H54 (cell line): ENCODE measurements around the gene KCNH5.

Experiments
- DNase-seq: peaks from one replicate; pipeline ENCODE4 v3.0.0; 2011; ENCODE audit warnings: low spot score, mixed read lengths; ENCODE audit not compliant: insufficient read length
- FAIRE-seq: peaks from 3 replicates; lab custom pipeline; 2011; peaks lifted over from hg19 to GRCh38; lab: Jason Lieb, UNC
- POLR2A ChIP-seq: IDR thresholded peaks from 2 replicates; pipeline ENCODE4 v1.6.1; 2011; ENCODE audit warnings: low read depth, mild to moderate bottlenecking, low read length

Gene KCNH5

DNA sequence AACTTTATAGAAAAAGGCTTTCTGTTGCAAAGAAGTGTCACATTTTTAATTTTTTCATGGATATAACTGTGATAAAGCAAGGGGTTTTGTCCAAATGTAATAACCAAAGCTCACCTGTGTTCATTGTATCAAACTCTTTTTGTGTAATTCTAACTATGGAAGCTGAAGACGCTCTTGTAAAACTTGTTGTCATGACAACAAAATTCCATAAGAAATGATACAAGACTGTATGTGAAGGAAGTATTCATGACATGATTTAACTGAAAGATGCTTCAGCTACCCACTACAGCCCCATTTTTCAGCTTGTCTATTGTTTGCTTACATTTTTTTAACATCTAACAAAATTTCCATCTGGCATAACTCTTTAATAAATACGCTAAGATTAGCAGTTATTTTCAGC is 360.9 kb downstream of the KCNH5 start:
- FAIRE-seq = no peak
- DNase-seq = no peak
- no peak for TF ChIP-seq POLR2A

DNA sequence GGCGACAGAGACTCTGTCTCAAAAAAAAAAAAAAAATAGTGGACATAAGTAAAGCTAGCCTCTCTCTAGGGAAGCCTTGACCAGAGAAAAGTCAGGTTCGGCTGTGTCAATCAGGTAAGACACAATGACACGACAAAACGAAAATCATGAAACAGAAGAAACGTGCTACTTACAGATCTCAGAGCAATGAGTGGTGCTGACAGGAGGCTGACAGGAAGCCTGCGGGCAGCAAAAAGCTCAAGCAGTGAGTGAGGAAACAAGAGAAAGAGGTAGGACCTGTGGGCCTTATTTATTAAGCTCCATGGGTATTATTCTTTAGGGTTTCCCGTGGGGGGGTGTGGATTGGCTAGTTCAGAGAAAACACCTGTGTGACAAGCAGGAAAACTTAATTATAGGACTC is 363.1 kb downstream of the KCNH5 start:
- DNase-seq (no peak), FAIRE-seq (no peak)
- TF ChIP-seq POLR2A = no peak

DNA sequence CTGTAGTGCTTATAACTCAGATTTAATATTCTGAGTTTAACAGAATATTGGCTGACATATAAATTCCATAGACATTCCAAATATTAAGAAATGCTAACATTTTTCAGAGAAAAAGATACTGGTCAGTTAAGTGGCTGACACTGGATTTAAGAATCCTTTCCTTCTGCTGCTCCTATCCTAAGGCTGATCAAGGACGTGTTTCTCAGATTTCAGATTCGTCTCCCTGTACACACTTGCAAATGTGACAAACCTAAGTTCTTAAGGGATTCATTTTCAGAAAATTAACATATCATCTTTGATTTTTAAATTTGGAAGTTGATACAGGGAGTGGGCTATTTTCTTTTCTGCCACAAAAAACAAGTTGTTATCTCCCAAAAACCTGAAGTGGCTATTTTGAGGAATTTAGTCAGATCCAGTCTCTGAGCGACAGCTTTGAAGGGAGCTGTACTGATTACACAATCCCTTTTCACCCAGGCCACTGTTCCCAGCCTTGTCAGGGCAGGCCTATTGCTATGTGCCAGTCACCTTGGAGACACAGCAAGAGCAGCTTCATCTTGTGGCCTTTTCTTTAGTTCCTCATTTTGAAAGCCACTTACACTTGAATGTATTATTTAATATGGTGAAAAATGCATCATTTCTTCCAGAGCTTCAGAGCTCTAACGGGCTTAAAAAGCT is 370.6 kb downstream of the KCNH5 start:
- no peak for TF ChIP-seq POLR2A

DNA sequence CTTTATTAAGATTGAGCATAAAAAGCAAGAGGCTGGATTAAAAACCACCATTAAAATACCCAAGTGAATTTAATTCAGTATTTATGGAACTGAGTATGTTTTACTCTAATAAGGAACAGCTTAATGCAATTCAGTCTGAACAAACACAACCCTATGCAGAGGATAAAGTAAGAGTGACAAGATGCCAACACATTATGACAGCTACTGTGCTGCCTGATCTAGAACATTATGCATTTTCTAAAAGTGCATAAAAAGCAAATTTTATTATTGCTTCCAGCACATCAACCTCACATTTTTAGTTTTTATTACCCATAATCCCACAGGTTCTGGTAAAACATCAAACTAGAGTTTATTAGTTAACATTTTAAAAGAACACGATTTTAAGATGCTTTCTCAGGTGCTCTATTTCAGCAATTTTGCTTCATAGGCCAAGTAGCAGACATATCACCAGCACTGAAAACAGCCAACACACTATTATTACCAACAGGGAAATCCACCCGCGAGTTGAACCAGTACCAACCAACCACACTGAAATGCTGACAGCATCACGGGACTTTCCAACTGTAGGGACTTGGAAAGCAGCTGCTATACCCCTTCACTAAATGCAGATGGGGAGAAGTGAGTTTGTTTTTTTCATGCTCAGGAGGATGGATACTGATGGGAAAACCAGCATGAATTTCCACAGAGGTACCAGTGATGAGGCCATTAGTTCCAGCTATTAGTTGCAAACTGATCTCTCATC is 372.1 kb downstream of the KCNH5 start:
- no peak for TF ChIP-seq POLR2A
- FAIRE-seq (no peak), DNase-seq (no peak)

More for the DNA sequence above, 370.6 kb downstream of the KCNH5 start:
- no peak for DNase-seq
- no peak for FAIRE-seq

DNA sequence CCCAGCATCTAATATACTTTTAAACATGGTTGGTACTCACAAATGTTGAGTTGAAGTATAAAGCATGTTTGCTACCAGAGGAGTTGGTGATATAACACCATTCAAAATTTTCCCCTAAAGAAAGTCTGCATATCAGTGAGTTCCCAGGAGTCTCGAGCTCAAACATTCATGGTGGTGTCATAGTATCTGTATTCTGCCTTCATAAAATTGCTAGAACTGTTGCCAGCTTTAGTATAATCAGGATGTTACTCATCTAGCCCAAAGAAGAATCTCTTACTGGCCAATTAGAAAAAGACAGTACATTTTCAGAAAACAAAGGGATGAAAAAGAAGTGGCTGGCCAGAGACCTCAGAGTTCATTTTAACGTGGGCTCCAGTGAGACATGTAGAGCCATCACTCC is 374.7 kb downstream of the KCNH5 start:
- no peak for TF ChIP-seq POLR2A
- no peak for FAIRE-seq

DNA sequence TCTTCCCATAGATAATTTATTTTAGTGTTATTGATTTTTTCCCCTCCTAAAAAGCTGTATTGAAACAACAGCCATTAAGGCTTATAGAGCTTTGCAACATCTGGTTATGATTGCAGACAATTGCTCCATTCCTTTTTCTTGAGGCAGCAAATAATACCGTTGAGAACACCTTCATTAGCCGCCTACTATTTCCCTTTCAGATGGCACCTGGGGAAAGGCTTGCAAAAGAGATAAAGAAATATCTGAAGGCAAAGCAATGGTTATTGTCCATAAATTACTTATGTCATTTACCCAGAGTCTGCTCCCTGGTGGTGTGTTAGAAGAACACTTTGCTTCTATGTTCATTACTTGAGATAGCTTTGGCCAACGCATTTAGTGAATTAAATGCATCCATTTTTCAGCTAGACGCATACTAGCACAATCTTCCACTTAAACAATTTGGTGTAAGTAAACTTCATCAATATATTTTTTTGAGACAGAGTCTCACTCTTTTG is 377.8 kb downstream of the KCNH5 start:
- no peak for TF ChIP-seq POLR2A
- no peak for FAIRE-seq
- no peak for DNase-seq

More for the DNA sequence above, 374.7 kb downstream of the KCNH5 start:
- DNase-seq = no peak

DNA sequence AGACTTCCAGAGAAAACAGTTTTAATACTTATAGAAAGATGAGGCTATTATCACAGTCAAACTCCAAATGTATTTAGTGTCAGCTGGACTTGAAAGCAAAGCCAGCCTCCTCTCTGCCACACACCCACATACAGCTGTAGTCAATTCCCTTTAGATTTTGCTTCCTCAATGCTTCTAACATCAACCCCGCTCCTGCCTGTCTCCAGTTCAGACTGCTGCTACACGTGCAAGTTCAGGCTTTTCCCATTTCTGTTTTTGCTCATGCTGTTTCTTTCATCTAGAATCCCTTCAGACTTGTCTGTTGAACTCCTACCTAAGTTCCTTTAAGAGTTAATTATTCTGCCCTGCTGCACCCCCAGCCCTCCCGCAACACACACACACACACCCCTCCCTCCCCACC is 380.0 kb downstream of the KCNH5 start:
- TF ChIP-seq POLR2A = no peak
- FAIRE-seq = no peak

DNA sequence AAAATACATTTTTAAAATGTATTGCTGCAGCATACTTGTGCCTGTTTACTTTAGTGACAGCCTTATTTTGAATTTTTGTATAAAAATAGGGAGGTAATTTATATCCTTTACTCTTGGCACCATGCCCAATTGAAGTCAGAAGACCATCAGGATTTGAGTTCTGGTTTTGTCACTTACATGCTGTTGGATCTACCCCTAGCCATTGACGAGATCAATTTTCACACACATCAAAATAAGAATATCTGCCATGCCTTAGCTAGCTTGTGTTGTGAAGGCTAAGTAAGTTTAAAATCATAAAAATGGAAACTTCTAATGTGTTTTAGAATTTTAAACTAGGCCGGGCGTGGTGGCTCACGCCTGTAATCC is 381.8 kb downstream of the KCNH5 start:
- no peak for TF ChIP-seq POLR2A
- FAIRE-seq = no peak
- DNase-seq = no peak

More for the DNA sequence above, 380.0 kb downstream of the KCNH5 start:
- no peak for DNase-seq

DNA sequence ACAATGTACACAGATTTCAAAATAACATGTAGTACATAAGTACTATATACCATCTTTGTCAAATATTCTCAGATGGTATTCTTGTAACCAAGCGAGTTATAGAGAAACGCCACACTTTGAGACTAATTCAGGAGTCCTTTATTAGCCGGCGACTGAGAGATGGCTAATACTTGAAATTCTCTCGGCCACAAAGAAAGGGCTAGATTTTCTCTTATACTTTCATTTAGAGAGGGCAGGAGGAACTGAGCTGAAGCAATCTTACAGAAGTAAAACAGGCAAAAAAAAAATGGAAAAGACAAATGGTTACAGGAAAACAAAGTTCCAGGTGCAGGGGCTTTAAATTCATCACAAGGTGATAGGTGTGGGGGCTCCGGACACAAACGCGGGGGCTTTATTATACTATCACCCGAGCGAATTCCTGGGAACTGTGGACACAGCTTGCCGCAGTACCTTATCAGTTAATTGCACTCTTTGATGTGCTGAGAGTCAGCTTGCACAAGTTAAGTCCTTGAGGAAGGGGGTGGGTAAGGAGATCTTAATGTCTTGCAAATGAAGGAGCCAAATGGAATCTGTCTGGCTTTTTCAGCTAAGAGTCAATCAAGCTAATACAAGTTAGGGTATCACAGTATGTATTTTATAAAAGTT is 382.3 kb downstream of the KCNH5 start:
- no peak for FAIRE-seq
- DNase-seq = no peak

DNA sequence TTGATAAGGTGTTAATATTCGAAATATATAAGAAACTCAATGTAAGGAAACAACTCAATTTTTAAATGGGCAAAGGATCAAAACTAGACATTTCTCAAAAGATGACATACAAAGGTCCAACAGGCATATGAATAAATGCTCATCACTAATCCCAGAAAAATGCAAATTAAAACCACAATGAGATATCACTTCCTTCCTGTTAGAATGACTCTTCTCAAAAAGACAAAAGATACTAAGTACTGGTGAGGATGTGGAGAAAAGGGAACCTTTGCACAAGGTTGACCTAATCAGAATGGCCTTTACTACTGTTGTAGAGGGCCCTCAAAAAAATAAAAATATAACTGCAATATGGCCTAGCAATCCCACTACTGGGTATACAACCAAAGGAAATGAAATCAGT is 383.4 kb downstream of the KCNH5 start:
- DNase-seq (no peak), FAIRE-seq (no peak)
- no peak for TF ChIP-seq POLR2A

More for the DNA sequence above, 382.3 kb downstream of the KCNH5 start:
- no peak for TF ChIP-seq POLR2A

DNA sequence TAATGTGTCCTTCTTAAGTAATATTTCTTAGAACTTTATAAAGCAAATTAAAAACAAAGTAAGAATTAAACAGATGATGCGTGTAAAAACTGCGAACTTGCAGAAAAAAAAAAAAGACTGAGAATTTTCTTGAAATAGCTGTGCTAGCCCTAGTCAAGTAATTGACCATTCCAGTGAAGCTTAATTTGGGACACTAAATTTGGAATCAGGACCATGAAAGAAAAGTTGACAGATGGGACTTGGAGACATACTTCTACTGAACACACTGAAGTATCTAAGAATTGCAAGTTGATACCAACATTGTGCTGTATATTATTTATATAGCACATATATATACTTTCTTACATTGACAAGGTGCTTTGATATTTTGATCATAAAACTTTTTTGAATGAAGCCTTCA is 386.6 kb downstream of the KCNH5 start:
- TF ChIP-seq POLR2A = no peak
- FAIRE-seq = no peak

DNA sequence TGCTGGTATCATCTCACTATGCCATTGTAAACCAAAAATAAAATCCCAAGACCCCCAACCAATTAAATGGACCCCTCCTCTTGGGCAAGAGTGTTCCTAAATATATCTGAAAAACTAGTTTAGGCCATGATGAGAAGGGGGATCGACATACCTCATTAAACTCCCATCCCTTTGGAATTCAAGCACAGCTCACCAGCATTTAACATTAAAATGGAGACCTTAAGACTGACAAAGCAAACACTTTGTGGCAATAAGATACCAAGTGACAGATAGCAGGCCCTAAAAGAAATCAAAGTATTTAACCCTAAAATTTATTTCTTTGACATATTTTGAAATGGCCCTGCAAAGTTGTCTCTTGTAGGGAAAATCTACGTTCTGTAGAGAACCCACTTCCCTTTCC is 387.9 kb downstream of the KCNH5 start:
- DNase-seq (no peak), FAIRE-seq (no peak)
- no peak for TF ChIP-seq POLR2A

More for the DNA sequence above, 386.6 kb downstream of the KCNH5 start:
- no peak for DNase-seq

DNA sequence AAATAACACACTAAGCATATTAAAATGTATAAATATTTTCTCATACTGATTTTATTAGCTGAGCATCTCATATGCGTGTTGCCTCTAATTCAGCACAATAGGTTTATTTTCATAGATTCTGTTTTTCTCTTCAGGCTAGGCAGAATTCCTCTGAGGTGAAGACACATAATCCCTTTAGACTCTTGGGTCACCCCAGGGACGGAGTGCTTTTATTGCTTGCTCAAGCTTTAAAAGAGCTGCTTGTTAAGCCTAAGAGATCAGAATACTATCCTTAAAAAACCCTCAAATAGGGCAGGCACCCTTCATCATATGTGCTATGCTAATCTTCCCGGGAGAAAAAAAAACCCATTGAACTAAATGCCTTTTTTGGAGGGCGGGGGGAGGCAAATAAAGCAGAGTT is 390.1 kb downstream of the KCNH5 start:
- DNase-seq (no peak), FAIRE-seq (no peak)
- no peak for TF ChIP-seq POLR2A

DNA sequence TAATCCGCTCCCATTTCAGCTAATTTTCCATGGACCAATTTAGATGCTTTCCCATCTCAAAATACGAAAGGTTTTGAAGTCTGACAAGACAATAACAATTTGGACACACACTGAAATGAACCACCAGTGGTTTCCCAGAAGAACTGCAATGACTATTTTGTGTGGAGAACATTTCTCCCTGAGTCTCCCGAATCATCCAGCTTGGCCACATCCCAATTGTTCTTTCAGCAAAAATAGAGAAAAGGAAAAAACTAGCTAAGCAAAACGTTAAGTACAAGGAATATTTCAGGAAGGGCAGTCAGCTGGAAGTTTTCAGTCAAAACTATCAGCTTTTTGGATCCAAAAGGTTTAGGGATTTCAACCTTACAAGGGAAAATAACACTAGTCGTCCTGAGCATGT is 390.6 kb downstream of the KCNH5 start:
- FAIRE-seq (no peak), DNase-seq (no peak)
- TF ChIP-seq POLR2A = no peak
